Esophagus (tissue), 2 donors: ENCODE results near the gene NUDT8. TPM values are rescaled to one million over a fixed set of nuclear protein-coding genes. Genes with fewer than 3 reads are reported as not detected.

ENCODE experiments used
- H3K27ac ChIP-seq, 2 donors: one replicate each; pipeline ENCODE4 v1.5.1; 2013; ENCODE audit warnings: low read depth in 2 of 2, mild to moderate bottlenecking in 2 of 2, inconsistent platforms in 1 of 2, low read length in 1 of 2, moderate library complexity in 1 of 2
- H3K27me3 ChIP-seq, 2 donors: one replicate each; pipeline ENCODE4 v1.6.1; 2013; ENCODE audit warnings: low read length in 2 of 2, control low read depth in 1 of 2, mild to moderate bottlenecking in 1 of 2; ENCODE audit not compliant: insufficient read depth in 2 of 2, control insufficient read depth in 1 of 2
- H3K36me3 ChIP-seq, 2 donors: one replicate each; pipeline ENCODE4 v1.6.1; 2013; ENCODE audit warnings: low read length in 1 of 2; ENCODE audit not compliant: control insufficient read depth in 2 of 2, insufficient read depth in 2 of 2
- H3K4me1 ChIP-seq, 2 donors: one replicate each; pipeline ENCODE4 v1.6.1; 2013; ENCODE audit warnings: low read length in 1 of 2; ENCODE audit not compliant: control insufficient read depth in 2 of 2, insufficient read depth in 2 of 2
- H3K4me3 ChIP-seq, 2 donors: one replicate each; pipeline ENCODE4 v1.5.1; 2013; ENCODE audit warnings: low read length in 2 of 2, mild to moderate bottlenecking in 2 of 2, low read depth in 1 of 2, moderate library complexity in 1 of 2
- H3K9me3 ChIP-seq, 2 donors: one replicate each; pipeline ENCODE4 v1.6.1; 2013; ENCODE audit warnings: mild to moderate bottlenecking in 2 of 2, low read depth in 1 of 2, low read length in 1 of 2, moderate library complexity in 1 of 2; ENCODE audit not compliant: control insufficient read depth in 2 of 2, insufficient read depth in 1 of 2
- WGBS, 2 donors: extraction: QIAGEN DNeasy Blood & Tissue Kit; methylation state at CpG; one replicate each; pipeline ENCODE4 v1.1.7; 2013; 5-methylcytosine and 5-hydroxymethylcytosine counted together
- polyA plus RNA-seq, 2 donors: library from polyadenylated mRNA; stranded (reverse); fragments of 200-250 nt; gene quantifications; one replicate each; pipeline ENCODE4 v1.2.3, GENCODE V29; 2013
- donor health status: healthy with polysubstance abuse.
- donor health status: Bipolar disorder and iron deficiency.

NUDT8 gene
- polyA plus RNA-seq, 2 donors, result 43.1 to 59.3 TPM

GRCh38 chr11:67636962-67637361, 7.2 kb upstream of the NUDT8 start:
- WGBS, 2 donors, result 64 to 75% methylated on average over 6 of the region's 6 CpGs
- Histone ChIP-seq H3K4me1 (peaks cover 0 to 4% of the 10 kb centered on the region in 2 donors), H3K36me3 (no peaks in the 10 kb centered on the region), H3K9me3 (no peaks in the 10 kb centered on the region), H3K27me3 (no peaks in the 10 kb centered on the region), H3K4me3 (no peak overlapping the region), H3K27ac (no peak overlapping the region)

GRCh38 chr11:67635231-67635521, 5.4 kb upstream of the NUDT8 start:
- 79 to 86% methylated on average over 4 of the region's 4 CpGs for WGBS, 2 donors
- Histone ChIP-seq H3K4me1 (peaks cover 4 to 10% of the 10 kb centered on the region in 2 donors), H3K27ac (no peak overlapping the region), H3K9me3 (no peaks in the 10 kb centered on the region), H3K4me3 (no peak overlapping the region), H3K27me3 (no peaks in the 10 kb centered on the region), H3K36me3 (no peaks in the 10 kb centered on the region)

DNA sequence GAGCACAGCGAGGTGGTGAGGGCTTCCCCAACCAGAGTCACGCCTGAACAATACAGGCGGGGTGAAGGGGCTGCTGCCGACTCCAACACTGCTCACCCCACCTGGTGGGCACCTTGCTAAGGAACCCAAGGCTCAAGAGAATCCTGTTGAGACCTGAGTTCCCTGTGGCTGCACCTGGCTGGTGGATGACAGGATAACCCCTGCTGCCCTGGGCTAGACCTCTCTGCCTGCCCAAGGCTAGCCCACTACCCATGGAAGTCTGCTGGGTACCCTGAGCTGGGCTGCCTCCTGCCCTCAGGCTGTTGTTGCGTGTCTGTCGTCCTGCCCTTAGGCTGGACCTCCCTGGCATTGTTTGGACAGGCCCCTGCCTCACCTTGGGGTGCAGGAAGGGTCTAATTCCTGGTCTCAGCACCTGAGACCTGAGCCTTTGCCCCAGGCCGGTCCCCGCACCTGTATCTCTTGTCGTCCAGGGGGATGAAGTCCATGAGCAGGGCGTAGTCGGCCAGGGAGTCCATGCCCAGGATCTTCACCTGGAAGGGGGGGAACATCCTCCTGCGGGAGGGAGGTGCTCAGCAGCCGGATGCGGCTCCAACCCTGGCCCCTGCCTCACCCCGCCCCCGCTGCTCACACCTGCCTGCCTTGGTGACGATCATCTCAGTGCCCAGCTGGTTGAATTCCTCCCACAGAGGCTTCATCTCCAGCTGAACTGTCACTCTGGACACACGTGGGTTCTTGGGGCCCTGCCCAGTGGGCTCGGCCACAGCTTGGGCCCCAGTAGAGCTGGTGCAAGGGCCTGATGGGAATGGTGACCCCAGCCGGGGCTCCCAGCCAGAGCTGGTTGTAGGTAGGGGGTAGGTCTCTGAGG, 4.9 kb upstream of the NUDT8 start:
- Histone ChIP-seq H3K9me3 (no peaks in the 10 kb centered on the region), H3K4me1 (peaks cover 1 to 10% of the 10 kb centered on the region in 2 donors), H3K36me3 (no peaks in the 10 kb centered on the region), H3K4me3 (no peak overlapping the region), H3K27me3 (no peaks in the 10 kb centered on the region), H3K27ac (no peak overlapping the region)
- WGBS, 2 donors, result 72 to 77% methylated on average over 20 of the region's 20 CpGs

DNA sequence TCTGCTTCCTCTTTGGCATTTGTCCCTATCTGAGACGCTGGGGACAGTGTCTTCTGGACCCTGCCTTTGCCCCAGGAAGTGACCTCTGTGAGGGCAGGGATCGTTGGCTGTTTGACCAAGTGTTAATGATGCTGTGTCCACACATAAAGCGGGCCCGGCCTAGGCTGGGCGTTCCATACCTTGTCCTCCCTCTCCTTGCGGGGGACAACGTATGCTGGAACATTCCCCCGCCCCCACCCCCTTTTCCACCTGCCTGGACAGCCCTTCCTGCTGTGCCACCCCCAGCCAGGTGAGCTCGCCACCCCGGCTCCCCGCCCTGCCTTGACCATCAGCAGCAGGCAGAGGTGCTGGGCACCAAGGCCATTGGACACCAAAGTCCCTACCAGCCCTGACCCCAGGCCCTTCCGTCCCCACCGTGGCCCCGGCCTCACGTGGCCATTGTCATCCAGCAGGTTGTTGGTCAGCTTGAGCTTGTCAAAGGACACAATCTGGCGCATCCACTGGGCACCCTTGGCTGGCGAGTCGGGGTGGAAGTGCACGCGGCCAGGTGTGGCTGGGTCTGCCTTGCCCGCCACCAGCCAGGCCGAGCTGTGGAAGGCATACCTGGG, 4.1 kb upstream of the NUDT8 start:
- Histone ChIP-seq H3K4me1 (peaks cover 2 to 17% of the 10 kb centered on the region in 2 donors), H3K27ac (no peak overlapping the region), H3K4me3 (no peak overlapping the region), H3K36me3 (no peaks in the 10 kb centered on the region), H3K9me3 (no peaks in the 10 kb centered on the region), H3K27me3 (no peaks in the 10 kb centered on the region)
- 83 to 88% methylated on average over 21 to 22 of the region's 22 CpGs for WGBS, 2 donors

DNA sequence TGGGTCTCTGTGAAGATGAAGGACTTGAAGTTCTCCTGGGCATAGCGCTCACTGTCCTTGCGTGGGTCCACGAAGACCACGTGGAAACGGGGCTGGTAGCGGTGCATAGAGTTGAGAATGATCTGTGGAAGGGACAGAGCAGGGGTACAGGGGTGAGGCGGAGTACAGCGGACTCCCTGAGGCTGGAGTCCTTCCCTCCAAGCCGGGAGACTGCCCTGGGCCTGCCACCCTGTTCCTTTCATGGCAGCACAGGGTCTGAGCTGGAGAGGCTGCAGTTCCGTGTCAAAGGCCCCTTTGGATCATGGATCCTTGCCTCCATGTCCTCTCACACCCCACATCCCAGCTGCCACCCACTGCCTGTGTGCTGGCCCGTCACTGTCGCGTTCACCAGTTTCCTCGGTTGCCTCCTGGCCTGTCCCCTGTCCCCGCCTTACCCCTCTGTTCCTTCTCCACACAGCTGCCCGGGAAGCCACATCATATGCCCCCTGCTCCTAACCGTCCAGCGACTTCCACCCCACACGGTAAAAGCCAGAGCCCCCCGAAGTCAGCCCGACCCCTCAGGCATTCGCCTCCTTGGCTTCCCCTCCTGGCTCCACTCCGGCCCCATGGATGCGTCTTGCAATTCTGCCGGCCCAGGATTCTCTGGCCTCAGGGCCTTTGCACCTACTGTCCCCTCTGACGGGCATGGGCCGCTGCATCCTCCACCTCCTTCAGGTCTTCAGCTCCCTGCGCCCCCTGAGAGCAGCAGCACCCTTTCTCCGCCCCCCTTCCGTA, 3.4 kb upstream of the NUDT8 start:
- Histone ChIP-seq H3K9me3 (no peaks in the 10 kb centered on the region), H3K36me3 (no peaks in the 10 kb centered on the region), H3K27ac (no peak overlapping the region), H3K4me3 (no peak overlapping the region), H3K27me3 (no peaks in the 10 kb centered on the region), H3K4me1 (peaks cover 6 to 24% of the 10 kb centered on the region in 2 donors)
- WGBS, 2 donors, result 90 to 93% methylated on average over 30 of the region's 30 CpGs

DNA sequence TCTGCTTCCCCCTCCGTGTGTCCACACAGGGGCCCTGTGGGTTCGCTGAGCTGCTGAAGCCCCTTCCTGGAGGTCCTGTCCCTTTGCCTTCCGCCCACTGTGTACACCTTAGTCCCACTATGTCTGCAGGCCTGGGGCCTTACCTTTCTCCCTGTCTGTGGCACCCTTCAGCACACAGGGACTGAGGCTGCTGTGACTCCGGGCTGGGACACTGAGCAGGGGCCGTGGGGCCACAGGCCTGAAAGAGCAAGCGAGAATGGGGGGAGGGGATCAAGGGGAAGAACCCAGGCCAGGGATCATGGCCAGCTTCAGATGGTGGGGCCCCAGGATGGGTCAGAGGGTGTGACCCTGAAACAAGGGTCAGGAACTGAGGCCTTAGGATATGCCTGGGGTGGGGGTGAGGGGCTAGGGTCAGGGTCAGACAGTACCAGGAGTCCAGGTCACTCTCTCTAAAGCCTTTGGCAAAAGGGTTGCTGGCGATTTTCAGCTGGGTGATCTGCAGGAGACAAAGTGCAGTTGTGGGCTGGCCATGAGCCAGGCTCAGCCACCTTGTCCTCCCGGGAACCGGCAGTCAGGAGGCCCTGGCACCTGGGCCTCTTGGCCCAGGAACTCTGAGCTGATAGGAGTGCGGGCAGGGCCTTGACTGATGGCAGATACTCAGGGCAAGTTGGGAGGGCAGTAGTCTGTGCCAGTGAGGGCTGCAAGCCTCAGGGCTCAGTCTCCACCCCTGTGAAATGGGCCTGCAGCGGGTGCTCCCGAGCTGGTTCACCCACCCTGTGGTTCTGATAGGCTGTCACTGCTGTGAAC, 2.6 kb upstream of the NUDT8 start:
- Histone ChIP-seq H3K9me3 (no peaks in the 10 kb centered on the region), H3K27ac (no peak overlapping the region), H3K36me3 (no peaks in the 10 kb centered on the region), H3K27me3 (no peaks in the 10 kb centered on the region), H3K4me3 (no peak overlapping the region), H3K4me1 (peaks cover 6 to 32% of the 10 kb centered on the region in 2 donors)
- WGBS, 2 donors, result 71 to 81% methylated on average over 12 of the region's 12 CpGs

DNA sequence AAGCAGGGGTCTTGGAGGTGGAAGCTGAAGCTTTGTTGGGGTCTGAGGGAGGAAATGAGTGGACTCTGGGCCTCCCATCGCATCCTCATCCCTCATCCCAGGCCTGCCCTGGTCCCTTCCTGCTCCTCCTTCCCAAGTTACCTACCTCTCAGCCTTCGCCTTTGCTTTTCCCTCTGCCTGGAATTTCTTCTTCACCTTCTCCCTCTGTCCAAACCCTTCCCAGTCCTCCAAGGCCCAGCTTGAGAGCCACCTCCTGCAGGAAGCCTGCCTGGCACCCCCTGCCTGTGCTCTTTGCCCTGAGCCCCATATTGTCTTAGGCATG, 2.1 kb upstream of the NUDT8 start:
- 92 to 96% methylated on average over 2 of the region's 2 CpGs for WGBS, 2 donors
- H3K27me3 ChIP-seq, result no peaks in the 10 kb centered on the region

DNA sequence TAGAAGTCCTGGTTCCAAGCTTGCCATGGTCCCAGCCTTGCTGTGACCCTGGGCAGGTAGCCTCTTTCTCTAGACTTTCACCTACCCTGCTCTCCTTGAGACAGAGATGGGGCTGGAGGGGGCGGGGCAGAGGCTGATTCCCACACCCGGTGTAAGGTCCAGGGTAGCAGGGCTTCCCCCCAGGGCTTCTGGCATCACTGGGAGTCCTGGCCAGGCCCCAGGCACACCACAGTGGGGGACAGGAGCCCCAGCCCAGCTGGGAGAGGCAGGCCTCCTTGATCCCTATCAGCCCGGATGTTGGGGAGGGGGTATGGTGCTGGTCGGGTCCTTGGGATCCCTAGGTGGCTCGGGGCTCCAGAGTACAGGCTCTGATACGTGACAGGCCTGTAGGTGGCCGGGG, 1.7 kb upstream of the NUDT8 start:
- H3K4me1 ChIP-seq, result peaks cover 9 to 33% of the 10 kb centered on the region in 2 donors
- peak overlapping the region in 1 of 2 donors; percentile 94 for H3K27ac ChIP-seq
- WGBS, 2 donors, result 74 to 80% methylated on average over 7 of the region's 7 CpGs
- no peaks in the 10 kb centered on the region for H3K36me3 ChIP-seq
- no peaks in the 10 kb centered on the region for H3K9me3 ChIP-seq
- no peak overlapping the region for H3K4me3 ChIP-seq
- H3K27me3 ChIP-seq, result no peaks in the 10 kb centered on the region

More for the DNA sequence above, 2.1 kb upstream of the NUDT8 start:
- H3K27ac ChIP-seq, result no peak overlapping the region
- no peaks in the 10 kb centered on the region for H3K9me3 ChIP-seq
- H3K4me1 ChIP-seq, result peaks cover 9 to 33% of the 10 kb centered on the region in 2 donors
- no peaks in the 10 kb centered on the region for H3K36me3 ChIP-seq
- no peak overlapping the region for H3K4me3 ChIP-seq

- Histone ChIP-seq H3K4me1 (peaks cover 9 to 33% of the 10 kb centered on the region in 2 donors), H3K9me3 (no peaks in the 10 kb centered on the region), H3K27ac (peak overlapping the region; percentile 94 to 98), H3K4me3 (peak overlapping the region; percentile 45 to 72), H3K36me3 (no peaks in the 10 kb centered on the region), H3K27me3 (no peaks in the 10 kb centered on the region)
- WGBS, 2 donors, result 51 to 52% methylated on average over 16 of the region's 16 CpGs
Measured at GRCh38 chr11:67630943-67631331, 1.2 kb upstream of the NUDT8 start.
